KOPT-K1 (cell line): ENCODE results near the gene LPA.
"Not testable (repeated sequence)": the region's sequence is repeated elsewhere in the genome, so short reads cannot be mapped to it uniquely, and the experiment has no call there.

Experiments used
- H3K27ac ChIP-seq: fragments of 200-600 bp; sonication (generic); 2 replicates; pipeline ENCODE4 v1.5.1; 2016; ENCODE audit warnings: antibody characterized with exemption, mild to moderate bottlenecking, low read depth, low read length; ENCODE audit not compliant: poor library complexity, severe bottlenecking
- H3K36me3 ChIP-seq: fragments of 200-600 bp; sonication (generic); 2 replicates; pipeline ENCODE4 v1.5.1; 2017; ENCODE audit warnings: antibody characterized with exemption, mild to moderate bottlenecking, low read length, moderate library complexity; ENCODE audit not compliant: insufficient read depth
- H3K9me3 ChIP-seq: fragments of 200-600 bp; sonication (generic); 2 replicates; pipeline ENCODE4 v1.5.1; 2017; ENCODE audit warnings: antibody characterized with exemption, low read length, mild to moderate bottlenecking; ENCODE audit not compliant: insufficient read depth, poor library complexity, severe bottlenecking

LPA gene

DNA sequence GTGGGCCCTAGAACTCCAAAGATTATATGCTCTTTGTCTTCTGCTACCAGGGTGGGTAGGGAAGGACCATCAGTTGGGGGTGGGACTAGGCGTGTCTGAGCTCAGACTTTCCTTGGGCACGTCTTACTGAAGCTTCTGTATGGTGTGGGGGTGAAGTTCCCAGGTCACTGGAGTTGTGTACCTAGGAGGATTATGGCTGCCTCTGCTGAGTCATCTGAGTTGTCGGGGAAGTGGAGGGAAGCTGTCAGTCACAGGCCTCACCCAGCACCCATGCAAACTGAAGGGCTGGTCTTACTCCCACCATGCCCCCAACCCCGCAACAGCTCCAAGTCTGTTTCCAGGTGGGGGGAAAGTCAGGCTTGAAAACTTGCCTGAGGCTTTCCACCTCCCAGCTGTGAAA, 90.1 kb downstream of the LPA start:
- no peaks in the 10 kb centered on the region for H3K36me3 ChIP-seq
- no peak overlapping the region for H3K27ac ChIP-seq
- no peaks in the 10 kb centered on the region for H3K9me3 ChIP-seq

DNA sequence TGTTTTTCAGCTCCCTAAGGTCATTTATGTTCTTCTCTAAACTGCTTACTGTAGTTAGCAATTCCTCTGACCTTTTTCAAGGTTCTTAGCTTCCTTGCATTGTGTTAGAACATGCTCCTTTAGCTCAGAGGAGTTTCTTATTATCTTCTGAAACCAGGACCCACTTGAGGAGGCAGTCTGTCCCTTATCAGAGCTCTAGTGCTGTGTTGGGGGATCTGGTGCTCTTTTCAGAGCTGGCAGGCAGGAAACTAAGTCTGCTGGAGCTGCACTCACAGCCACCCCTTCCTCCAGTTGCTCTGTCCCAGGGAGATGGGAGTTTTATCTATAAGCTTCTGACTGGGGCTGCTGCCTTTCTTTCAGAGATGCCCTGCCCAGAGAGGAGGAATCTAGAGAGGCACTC, 92.9 kb downstream of the LPA start:
- H3K27ac ChIP-seq, H3K9me3 ChIP-seq, H3K36me3 ChIP-seq: not testable (repeated sequence)

DNA sequence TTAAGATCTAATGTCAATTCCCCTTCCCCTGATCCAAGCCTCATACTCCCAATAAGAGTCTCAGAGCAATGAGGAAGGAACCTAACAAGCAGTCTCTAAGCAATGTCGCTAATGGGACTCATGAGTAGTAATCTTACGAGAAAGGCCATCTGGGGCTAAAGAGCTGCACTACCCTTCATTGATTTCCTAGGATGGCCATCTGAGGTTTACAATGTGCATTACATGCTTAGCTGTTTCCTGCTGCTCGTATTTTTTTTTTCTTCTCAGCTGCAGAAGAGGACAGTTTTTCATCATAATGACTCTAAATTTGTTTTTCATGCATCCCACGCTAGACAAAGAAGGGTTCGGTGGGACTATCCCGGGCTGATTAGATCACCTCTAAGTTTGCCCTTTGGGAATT, 119.3 kb downstream of the LPA start:
- no peaks in the 10 kb centered on the region for H3K36me3 ChIP-seq

DNA sequence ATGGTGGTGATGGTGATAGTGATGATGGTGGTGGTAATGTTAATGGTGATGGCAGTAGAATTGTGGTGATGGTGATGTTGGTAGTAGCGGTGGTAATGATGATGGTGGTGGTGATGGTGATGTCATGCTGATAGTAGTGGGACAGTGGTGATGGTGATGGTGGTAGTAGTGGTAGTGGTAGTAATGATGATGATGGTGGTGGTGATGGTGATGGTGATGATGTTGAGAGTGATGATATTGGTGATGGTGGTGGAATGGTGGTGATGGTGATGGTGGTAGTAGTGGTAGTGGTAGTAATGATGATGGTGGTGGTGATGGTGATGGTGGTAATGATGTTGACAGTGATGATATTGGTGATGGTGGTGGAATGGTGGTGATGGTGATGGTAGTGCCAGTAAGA, 128.8 kb downstream of the LPA start:
- H3K9me3 ChIP-seq: no peaks in the 10 kb centered on the region

More for the DNA sequence above, 119.3 kb downstream of the LPA start:
- Histone ChIP-seq H3K9me3 (no peaks in the 10 kb centered on the region), H3K27ac (no peak overlapping the region)

DNA sequence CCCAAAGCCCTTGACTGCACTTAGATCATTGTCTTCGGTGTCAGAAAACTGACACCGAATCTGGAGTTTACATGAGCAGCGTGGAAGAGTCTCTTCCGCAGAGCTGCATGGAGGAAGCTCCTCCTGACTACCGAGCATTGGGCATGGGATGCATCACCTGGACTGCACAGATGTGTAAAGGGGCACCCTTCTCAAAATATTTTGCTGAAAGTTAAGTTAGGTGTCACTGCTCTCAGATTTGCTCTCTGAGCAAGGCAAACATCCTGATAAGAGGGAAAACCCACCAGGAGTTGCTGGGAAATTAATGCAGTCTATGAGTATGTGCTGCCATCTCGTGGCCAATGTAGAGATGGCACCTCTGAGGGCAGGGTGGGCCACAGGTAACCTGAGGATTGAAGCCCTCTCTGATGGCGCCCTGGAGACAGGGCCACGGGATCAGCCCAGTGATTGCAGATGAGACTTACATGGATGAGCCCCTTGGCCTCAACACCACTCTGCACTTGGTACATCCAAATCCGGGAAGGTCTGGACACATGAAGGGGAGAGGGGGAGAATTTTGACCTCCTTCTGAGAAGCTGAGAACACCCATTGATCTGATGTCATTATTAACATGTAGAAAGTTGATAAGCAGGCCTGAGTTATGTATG, 129.9 kb downstream of the LPA start:
- Histone ChIP-seq H3K27ac (no peak overlapping the region), H3K36me3 (no peaks in the 10 kb centered on the region), H3K9me3 (peaks cover 6% of the 10 kb centered on the region)

More for the DNA sequence above, 128.8 kb downstream of the LPA start:
- Histone ChIP-seq H3K27ac (no peak overlapping the region), H3K36me3 (no peaks in the 10 kb centered on the region)

DNA sequence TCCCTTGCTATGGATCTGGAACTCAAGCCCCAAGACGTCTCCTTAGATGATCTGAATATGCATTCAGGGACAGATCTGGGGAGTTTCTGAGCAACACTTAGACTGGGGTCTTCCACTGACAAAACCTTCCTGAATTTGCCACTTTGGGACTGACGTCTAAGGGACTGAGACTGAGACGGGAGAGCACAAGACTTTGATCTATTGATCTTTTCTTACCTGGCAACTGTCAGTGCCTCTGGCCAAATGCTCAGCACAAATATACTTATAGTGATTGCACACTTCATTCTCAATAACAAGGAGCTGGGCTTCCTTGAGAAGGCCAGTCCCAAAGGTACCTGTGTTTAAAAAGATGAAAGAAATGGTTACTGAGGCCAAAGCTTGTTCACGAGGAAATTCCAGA, 131.8 kb downstream of the LPA start:
- Histone ChIP-seq H3K27ac (no peak overlapping the region), H3K36me3 (no peaks in the 10 kb centered on the region), H3K9me3 (peaks cover 19% of the 10 kb centered on the region)

DNA sequence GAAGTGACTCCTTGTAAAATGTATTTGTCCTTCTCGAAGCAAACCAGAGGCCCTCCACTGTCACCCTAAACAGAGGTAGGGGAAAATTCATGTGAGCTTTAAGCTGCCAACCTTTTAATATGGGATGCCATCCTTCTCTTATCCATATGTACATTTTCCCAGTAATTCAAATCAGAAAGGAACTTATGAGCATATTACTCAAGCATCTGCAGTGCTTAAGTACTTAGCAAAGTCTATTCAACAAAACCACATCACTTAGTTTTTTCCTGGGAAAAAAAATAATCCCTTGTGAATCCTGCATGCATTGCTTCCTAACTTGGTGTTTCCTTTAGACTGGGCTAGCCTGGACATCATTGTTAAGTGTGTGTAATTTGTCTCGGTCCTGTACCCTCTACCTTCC, 132.2 kb downstream of the LPA start:
- H3K36me3 ChIP-seq: no peaks in the 10 kb centered on the region
- H3K27ac ChIP-seq: no peak overlapping the region
- peaks cover 19% of the 10 kb centered on the region for H3K9me3 ChIP-seq

DNA sequence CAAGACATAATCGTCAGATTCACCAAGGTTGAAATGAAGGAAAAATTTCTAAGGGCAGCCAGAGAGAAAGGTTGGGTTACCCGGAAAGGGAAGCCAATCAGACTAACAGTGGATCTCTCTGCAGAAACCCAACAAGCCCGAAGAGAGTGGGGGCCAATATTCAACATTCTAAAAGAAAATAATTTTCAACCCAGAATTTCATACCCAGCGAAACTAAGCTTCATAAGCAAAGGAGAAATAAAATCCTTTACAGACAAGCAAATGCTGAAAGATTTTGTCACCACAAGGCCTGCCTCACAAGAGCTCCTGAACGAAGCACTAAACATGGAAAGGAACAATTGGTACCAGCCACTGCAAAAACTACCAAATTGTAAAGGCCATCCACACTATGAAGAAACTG, 134.6 kb downstream of the LPA start:
- not testable (repeated sequence) for H3K27ac ChIP-seq, H3K36me3 ChIP-seq
- peaks cover 27% of the 10 kb centered on the region for H3K9me3 ChIP-seq

DNA sequence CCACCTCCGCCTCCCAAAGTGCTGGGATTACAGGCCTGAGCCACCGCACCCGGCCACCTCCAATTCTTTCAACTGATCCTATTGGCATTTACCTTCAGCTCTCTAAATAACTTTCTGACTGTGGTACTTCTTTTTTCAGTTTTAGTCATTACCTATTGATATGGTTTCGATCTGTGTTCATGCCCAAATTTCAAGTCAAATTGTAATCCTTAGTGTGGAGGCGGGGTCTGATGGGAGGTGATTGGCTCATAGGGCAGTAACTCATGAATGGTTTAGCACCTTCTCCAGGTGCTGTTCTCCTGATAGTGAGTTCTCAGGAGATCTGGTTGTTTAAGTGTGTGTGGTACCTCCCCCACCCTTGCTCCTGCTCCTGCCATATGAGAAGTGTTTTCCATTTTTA, 140.9 kb downstream of the LPA start:
- peaks cover 13% of the 10 kb centered on the region for H3K9me3 ChIP-seq
- no peaks in the 10 kb centered on the region for H3K36me3 ChIP-seq
- no peak overlapping the region for H3K27ac ChIP-seq

DNA sequence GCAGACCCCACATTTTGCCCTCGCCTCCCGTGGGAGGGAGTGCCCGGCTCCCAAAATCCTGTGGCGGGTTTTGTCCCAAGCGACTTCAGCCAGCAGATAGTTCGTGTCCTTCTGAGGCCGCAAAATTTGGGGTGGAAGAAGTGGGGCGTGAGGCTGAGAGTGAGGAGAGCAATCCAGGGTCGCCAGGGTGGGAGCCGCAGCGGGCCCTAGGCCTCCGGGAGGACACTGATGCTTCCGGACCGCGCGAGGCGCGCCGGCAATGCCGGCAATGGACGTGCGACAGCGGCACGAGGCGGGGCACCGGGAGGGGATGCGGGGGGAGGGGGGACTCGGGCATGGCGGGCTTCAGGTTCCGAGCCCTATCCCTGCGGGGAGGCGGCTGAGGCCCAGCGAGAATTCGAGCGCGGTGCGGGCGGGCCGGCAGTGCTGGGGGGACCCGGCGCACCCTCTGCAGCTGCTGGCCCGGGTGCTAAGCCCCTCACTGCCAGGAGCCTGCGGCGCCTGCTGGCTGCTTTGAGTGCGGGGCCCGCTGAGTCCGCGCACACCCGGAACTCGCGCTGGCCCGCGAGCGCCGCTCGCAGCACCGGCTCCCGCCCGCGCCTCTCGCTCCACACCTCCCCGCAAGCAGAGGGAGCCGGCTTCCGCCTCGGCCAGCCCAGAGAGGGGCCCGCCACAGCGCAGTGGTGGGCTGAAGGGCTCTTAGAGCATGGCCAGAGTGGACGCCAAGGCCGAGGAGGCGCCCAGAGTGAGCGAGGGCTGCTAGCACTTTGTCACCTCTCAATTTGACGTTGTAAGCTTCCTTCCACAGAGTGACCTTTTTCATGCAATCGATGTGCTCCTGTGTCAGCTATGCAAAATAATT, 143.8 kb downstream of the LPA start:
- Histone ChIP-seq H3K9me3 (no peaks in the 10 kb centered on the region), H3K36me3 (no peaks in the 10 kb centered on the region), H3K27ac (no peak overlapping the region)

DNA sequence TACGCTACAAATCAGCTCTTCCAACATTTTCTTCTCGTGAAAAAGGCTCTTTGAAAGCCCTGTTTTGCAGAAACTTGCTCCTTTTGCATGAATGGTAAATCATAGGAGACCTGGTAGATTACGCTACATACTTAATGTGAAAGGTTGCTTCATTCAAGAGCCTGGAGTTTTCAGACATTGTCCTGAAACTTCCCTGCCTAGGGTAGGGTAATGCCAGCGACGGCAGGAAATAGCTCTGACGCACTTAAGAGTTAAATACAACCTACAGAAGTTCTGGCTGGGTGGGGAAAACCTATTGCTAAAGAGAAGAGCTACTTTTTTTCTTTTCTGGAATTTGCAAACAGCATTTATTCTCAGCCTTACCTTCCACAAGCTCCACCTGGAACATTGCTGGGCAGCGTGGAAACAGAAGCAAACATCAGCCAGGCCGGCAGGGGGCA, 144.5 kb downstream of the LPA start:
- no peak overlapping the region for H3K27ac ChIP-seq
- no peaks in the 10 kb centered on the region for H3K36me3 ChIP-seq
- H3K9me3 ChIP-seq: no peaks in the 10 kb centered on the region

DNA sequence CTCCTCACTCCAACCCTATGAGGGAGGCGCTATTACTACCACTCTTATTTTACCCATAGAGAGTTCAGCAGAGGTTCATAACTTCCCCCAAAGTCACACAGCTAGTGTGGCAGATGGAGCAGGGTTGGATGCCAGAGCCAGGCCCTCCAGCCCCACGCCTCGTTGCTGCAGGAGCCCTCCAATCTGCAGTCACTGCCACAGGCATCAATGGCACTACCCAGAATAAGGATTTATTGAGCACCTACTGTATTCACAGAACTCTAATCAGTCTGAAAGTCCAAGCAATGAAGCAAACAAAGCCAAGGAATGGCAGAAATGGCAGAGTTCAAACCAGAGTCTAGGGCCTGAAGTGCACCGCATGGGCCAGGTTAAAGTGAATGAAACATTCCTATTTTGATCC, 144.9 kb downstream of the LPA start:
- no peaks in the 10 kb centered on the region for H3K36me3 ChIP-seq
- H3K27ac ChIP-seq: no peak overlapping the region
- no peaks in the 10 kb centered on the region for H3K9me3 ChIP-seq

DNA sequence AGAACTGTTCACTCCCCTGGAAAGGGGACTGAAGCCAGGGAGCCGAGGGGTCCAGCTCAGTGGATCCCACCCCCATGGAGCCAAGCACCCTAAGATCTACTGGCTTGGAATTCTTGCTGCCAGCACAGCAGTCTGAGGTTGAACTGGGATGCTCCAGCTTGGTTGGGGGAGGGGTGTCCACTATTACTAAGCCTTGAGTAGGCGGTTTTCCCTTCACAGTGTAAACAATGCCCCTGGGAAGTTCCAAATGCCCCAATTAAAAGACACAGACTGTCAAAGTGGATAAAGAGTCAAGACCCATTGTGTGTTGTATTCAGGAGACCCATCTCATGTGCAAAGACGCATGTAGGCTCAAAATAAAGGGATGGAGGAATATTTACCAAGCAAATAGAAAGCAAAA, 150.2 kb downstream of the LPA start:
- H3K27ac ChIP-seq: no peak overlapping the region
- no peaks in the 10 kb centered on the region for H3K36me3 ChIP-seq
- H3K9me3 ChIP-seq: no peaks in the 10 kb centered on the region

DNA sequence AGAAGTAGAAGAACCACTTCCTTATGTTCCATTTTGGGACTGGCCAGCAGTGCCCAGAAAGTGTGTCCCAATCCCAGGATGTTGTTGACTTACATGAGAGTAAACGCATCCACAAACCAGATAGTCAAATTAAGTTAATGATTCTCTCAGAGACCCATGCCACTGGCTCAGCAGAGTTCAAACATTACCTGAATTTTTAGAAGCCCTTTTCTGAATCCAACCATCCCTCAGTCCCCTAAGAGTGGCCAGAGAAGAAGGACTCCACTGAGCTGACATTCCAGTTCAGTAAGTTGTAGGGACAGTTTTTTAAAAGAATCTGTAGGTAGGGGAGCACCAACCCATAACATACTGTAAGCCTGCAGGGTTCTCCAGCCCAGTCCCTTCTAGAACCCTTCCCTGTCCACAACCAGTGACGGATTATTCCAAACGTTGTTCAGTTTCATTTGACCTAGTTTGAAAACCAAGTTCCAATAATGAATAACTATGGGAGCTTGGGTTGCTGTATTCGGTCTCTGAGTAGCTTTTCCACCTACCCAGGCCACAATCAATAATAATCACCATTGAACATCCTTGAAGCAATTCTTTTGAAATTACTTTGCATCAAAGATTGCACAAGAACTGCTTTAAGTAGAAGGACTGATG, 153.0 kb downstream of the LPA start:
- H3K36me3 ChIP-seq: no peaks in the 10 kb centered on the region
- H3K27ac ChIP-seq: no peak overlapping the region

DNA sequence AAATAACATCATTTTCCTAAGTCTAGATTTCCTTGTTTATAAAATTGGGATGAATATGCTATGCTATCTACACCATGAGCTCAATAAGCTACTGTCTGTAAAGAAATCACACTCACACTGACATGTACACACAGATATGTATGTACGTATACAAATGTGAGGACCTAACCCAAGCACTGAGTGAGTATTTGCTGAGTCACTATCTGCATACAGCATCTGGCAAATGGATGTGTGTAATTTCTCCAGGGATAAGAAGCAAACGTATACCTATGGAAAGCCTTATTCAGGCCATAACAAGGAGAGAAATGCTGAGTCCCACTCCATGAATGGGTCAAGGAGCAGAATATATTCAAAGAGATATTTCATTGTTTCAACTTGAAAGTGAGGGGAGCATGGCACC, 153.9 kb downstream of the LPA start:
- Histone ChIP-seq H3K36me3 (no peaks in the 10 kb centered on the region), H3K27ac (no peak overlapping the region), H3K9me3 (no peaks in the 10 kb centered on the region)

More for the DNA sequence above, 153.0 kb downstream of the LPA start:
- H3K9me3 ChIP-seq: no peaks in the 10 kb centered on the region
